Measurements from ENCODE around the gene CRACR2B.

GRCh38 chr11:843086-843734 lies 15.5 kb downstream of the CRACR2B start:
- no peak for TF ChIP-seq CTCF (IDR thresholded peaks at IDR 0.05)
- no peak for TF ChIP-seq POLR2AphosphoS5 (IDR thresholded peaks at IDR 0.05)

All from prostate gland (tissue), 2 donors.